IMR-90 (cell line): ENCODE measurements around the gene MAGI2. TPM values are rescaled to one million over a fixed set of nuclear protein-coding genes. Genes with fewer than 3 reads are reported as not detected.

Experiments
- ATAC-seq: fragments of 200-7000 bp; cut with Tn5 transposase; 2 replicates; pipeline ENCODE4 v1.9.1; 2020; ENCODE audit warnings: low read depth, mild to moderate bottlenecking, moderate library complexity
- BruUV-seq: library from RNA; stranded (reverse); fragments of 400-500 nt; replicated peaks from 2 replicates; lab custom pipeline; 2021; lab: Mats Ljungman, UMichigan
- CTCF ChIA-PET: fragments of 300-600 bp; formaldehyde crosslinking; extraction: SDS; loops from one replicate; lab custom pipeline; 2021; ENCODE audit warnings: antibody characterized with exemption; lab: Yijun Ruan, JAX
- POLR2A ChIA-PET: fragments of 300-600 bp; sonication (Branson Sonifier 250); formaldehyde crosslinking; loops from one replicate; lab custom pipeline; 2022; ENCODE audit warnings: antibody characterized with exemption; ENCODE audit not compliant: unreplicated experiment; lab: Charles Lee
- DNase-seq: peaks from one replicate; pipeline ENCODE4 v3.0.0; 2013
- H2AFZ ChIP-seq: replicated peaks from 2 replicates; pipeline ENCODE3; 2013; ENCODE audit warnings: low read length, mild to moderate bottlenecking; ENCODE audit not compliant: poor library complexity
- H2AK5ac ChIP-seq: 2 replicates; pipeline ENCODE4 v1.6.1; 2013; ENCODE audit warnings: low read depth, low read length, inconsistent platforms
- H2AK9ac ChIP-seq: replicated peaks from 2 replicates; pipeline ENCODE3; 2013; ENCODE audit warnings: mild to moderate bottlenecking, low read depth, low read length, moderate library complexity; ENCODE audit not compliant: poor library complexity
- H2BK120ac ChIP-seq: 2 replicates; pipeline ENCODE4 v1.6.1; 2013; ENCODE audit warnings: low read depth, low read length, inconsistent platforms
- H2BK15ac ChIP-seq: 3 replicates; pipeline ENCODE4 v1.6.1; 2013; ENCODE audit warnings: low read depth, low read length, inconsistent platforms
- H2BK20ac ChIP-seq: 2 replicates; pipeline ENCODE4 v1.6.1; 2013; ENCODE audit warnings: low read depth, mild to moderate bottlenecking, inconsistent platforms, low read length, moderate library complexity
- H2BK5ac ChIP-seq: 2 replicates; pipeline ENCODE4 v1.6.1; 2013; ENCODE audit warnings: mild to moderate bottlenecking, low read depth, low read length, inconsistent platforms; ENCODE audit not compliant: poor library complexity, severe bottlenecking
- H3K14ac ChIP-seq: replicated peaks from 2 replicates; pipeline ENCODE4 v1.6.1; 2013; ENCODE audit warnings: low read depth, low read length, inconsistent platforms
- H3K18ac ChIP-seq: 2 replicates; pipeline ENCODE4 v1.6.1; 2013; ENCODE audit warnings: low read depth, low read length, control low read depth
- H3K23ac ChIP-seq: 2 replicates; pipeline ENCODE4 v1.6.1; 2013; ENCODE audit warnings: low read depth, low read length, inconsistent platforms
- H3K27ac ChIP-seq: 2 replicates; pipeline ENCODE4 v1.5.1; 2013; ENCODE audit warnings: mild to moderate bottlenecking, control low read depth, low read length; ENCODE audit not compliant: insufficient read depth
- H3K27me3 ChIP-seq: 2 replicates; pipeline ENCODE4 v1.6.1; 2013; ENCODE audit warnings: low read length; ENCODE audit not compliant: control insufficient read depth, insufficient read depth
- H3K36me3 ChIP-seq: 2 replicates; pipeline ENCODE4 v1.6.1; 2013; ENCODE audit warnings: low read length, mixed read lengths; ENCODE audit not compliant: control insufficient read depth, insufficient read depth
- H3K4ac ChIP-seq: 2 replicates; pipeline ENCODE4 v1.6.1; 2013; ENCODE audit warnings: low read depth, low read length, inconsistent platforms
- H3K4me1 ChIP-seq: 2 replicates; pipeline ENCODE4 v1.6.1; 2013; ENCODE audit warnings: low read length, mixed read lengths; ENCODE audit not compliant: control insufficient read depth, insufficient read depth
- H3K4me2 ChIP-seq: 2 replicates; pipeline ENCODE4 v1.6.1; 2013; ENCODE audit warnings: low read depth, mild to moderate bottlenecking, control low read depth, low read length, moderate library complexity
- H3K4me3 ChIP-seq: 2 replicates; pipeline ENCODE4 v1.5.1; 2013; ENCODE audit warnings: low read depth, mild to moderate bottlenecking, control low read depth, low read length, moderate library complexity; ENCODE audit not compliant: insufficient read depth
- H3K56ac ChIP-seq: 2 replicates; pipeline ENCODE4 v1.6.1; 2013; ENCODE audit warnings: low read length, inconsistent platforms; ENCODE audit not compliant: insufficient read depth; ENCODE audit errors: extremely low read depth
- H3K79me1 ChIP-seq, 2 experiments: 2 replicates each; pipeline ENCODE4 v1.6.1; 2013; ENCODE audit warnings: low read length in 2 of 2, inconsistent platforms in 1 of 2, low read depth in 1 of 2
- H3K9ac ChIP-seq: 2 replicates; pipeline ENCODE4 v1.6.1; 2013; ENCODE audit warnings: low read depth, low read length, control low read depth
- H3K9me1 ChIP-seq: 2 replicates; pipeline ENCODE4 v1.6.1; 2013; ENCODE audit warnings: low read length, inconsistent platforms; ENCODE audit not compliant: insufficient read depth
- H3K9me3 ChIP-seq: 2 replicates; pipeline ENCODE4 v1.6.1; 2013; ENCODE audit warnings: low read length; ENCODE audit not compliant: control insufficient read depth, insufficient read depth
- H4K20me1 ChIP-seq: 2 replicates; pipeline ENCODE4 v1.6.1; 2013; ENCODE audit warnings: low read length, inconsistent platforms; ENCODE audit not compliant: insufficient read depth
- H4K5ac ChIP-seq: 2 replicates; pipeline ENCODE4 v1.6.1; 2013; ENCODE audit warnings: mild to moderate bottlenecking, low read depth, low read length, control low read depth
- H4K8ac ChIP-seq, 2 experiments: 2 replicates each; pipeline ENCODE4 v1.6.1; 2013; ENCODE audit warnings: low read depth in 2 of 2, low read length in 2 of 2, control low read depth in 1 of 2, inconsistent platforms in 1 of 2
- H4K91ac ChIP-seq: 2 replicates; pipeline ENCODE4 v1.6.1; 2013; ENCODE audit warnings: low read depth, low read length, inconsistent platforms; ENCODE audit not compliant: insufficient read depth
- BHLHE40 ChIP-seq: fragments of 150-350 bp; IDR thresholded peaks from 2 replicates; pipeline ENCODE4 v1.6.1; 2016; ENCODE audit warnings: mild to moderate bottlenecking, low read depth, low read length
- CHD1 ChIP-seq: IDR thresholded peaks from 2 replicates; pipeline ENCODE4 v1.6.1; 2012; ENCODE audit warnings: low read depth, low read length, improper control_type of control experiment
- MAZ ChIP-seq: IDR thresholded peaks from 2 replicates; pipeline ENCODE4 v1.6.1; 2012; ENCODE audit warnings: low read depth, mild to moderate bottlenecking, low read length, improper control_type of control experiment, moderate library complexity, borderline replicate concordance
- NFE2L2 ChIP-seq: fragments of 150-350 bp; IDR thresholded peaks from 2 replicates; pipeline ENCODE4 v1.6.1; 2016; ENCODE audit warnings: low read depth, mild to moderate bottlenecking, low read length
- RCOR1 ChIP-seq: IDR thresholded peaks from 2 replicates; pipeline ENCODE4 v1.6.1; 2012; ENCODE audit warnings: mild to moderate bottlenecking, low read length, improper control_type of control experiment; ENCODE audit not compliant: insufficient replicate concordance
- WGBS, 2 experiments: methylation state at CpG; one replicate each; pipeline versions ENCODE4 v1.1.5 to v1.1.7; 2013; ENCODE audit warnings: missing lambda C conversion rate in 2 of 2; ENCODE audit not compliant: insufficient read length in 1 of 2; ENCODE audit errors: extremely low coverage in 2 of 2; 5-methylcytosine and 5-hydroxymethylcytosine counted together
- dilution Hi-C: fragments of 300-500 bp; cut with HindIII; formaldehyde crosslinking; loops from one replicate; pipeline ENCODE4 v1.14.3; 2018; ENCODE audit warnings: low sequenced_read_pairs; ENCODE audit not compliant: unreplicated experiment
- in situ Hi-C: fragments of 300-500 bp; cut with MboI; formaldehyde crosslinking; loops from 3 replicates; pipeline ENCODE4 v1.14.3; 2019; ENCODE audit warnings: low sequenced_read_pairs, inconsistent platforms, mixed read lengths
- intact Hi-C: fragments of 100-400 bp; cut with micrococcal nuclease; formaldehyde crosslinking; loops from 2 replicates; pipeline ENCODE4 v1.10.0; 2022
- polyA plus RNA-seq, 3 experiments: library from polyadenylated mRNA; depleted of rRNA; stranded (reverse); fragments of >200 nt; gene quantifications; 2 replicates each; pipeline ENCODE4 v1.2.3, GENCODE V29; 2012; ENCODE audit warnings: low replicate concordance in 1 of 3
- total RNA-seq: library from RNA; depleted of rRNA; stranded (reverse); fragments of >200 nt; gene quantifications from 2 replicates; pipeline ENCODE4 v1.2.3, GENCODE V29; 2012

The MAGI2 gene
- total and polyA plus RNA-seq, 2 of the 4 experiments (the other 2 are of a cell fraction) = 2.5 to 17.9 TPM

- intact Hi-C loops (no loop called here), in situ Hi-C loops (no loop called here), dilution Hi-C loops (no loop called here)
- Histone ChIP-seq H4K5ac (no peak overlapping the region), H2BK20ac (no peak overlapping the region), H3K4me1 (peaks cover 9% of the 10 kb centered on the region), H2AK5ac (no peak overlapping the region), H3K9me3 (no peaks in the 10 kb centered on the region), H3K27me3 (no peaks in the 10 kb centered on the region), H3K4ac (no peak overlapping the region), H2BK5ac (no peak overlapping the region), H3K9ac (no peak overlapping the region), H3K23ac (no peak overlapping the region), H3K18ac (no peak overlapping the region), H3K27ac (no peak overlapping the region), H3K56ac (no peak overlapping the region), H3K36me3 (no peaks in the 10 kb centered on the region), H4K20me1 (no peaks in the 10 kb centered on the region), H2AFZ (no peak overlapping the region), H3K79me1 (0 out of 4 replicates have a peak, but pooled peaks cover 0 to 4% of the 10 kb centered on the region in 2 experiments), H3K4me3 (no peak overlapping the region), H2BK15ac (no peak overlapping the region), H2AK9ac (no peak overlapping the region), H4K8ac (no peak overlapping the region), H3K14ac (no peak overlapping the region), H4K91ac (no peak overlapping the region), H2BK120ac (no peak overlapping the region), H3K9me1 (no peaks in the 10 kb centered on the region; the same call in 1 of the 2 replicates), H3K4me2 (no peak overlapping the region)
- POLR2A ChIA-PET = no interaction called here
- DNase-seq (no peak), ATAC-seq (no peak)
- TF ChIP-seq BHLHE40 = no peak
- TF ChIP-seq CHD1 = no peak
- TF ChIP-seq RCOR1 = no peak
- no peak for TF ChIP-seq NFE2L2
- TF ChIP-seq MAZ = no peak
- CTCF ChIA-PET = no interaction called here
- BruUV-seq = no TSS peak
- 12% methylated on average over 2 of the region's 6 CpGs; no CpG with 5 or more reads in 1 of the 2 experiments for WGBS, 2 experiments
Measured at GRCh38 chr7:78194611-78195010, 1258.9 kb downstream of the MAGI2 start.
